ENCODE measurements around the gene TECPR2.
"Not testable (repeated sequence)": the region's sequence is repeated elsewhere in the genome, so short reads cannot be mapped to it uniquely, and the experiment has no call there.

TECPR2 gene

GRCh38 chr14:102537981-102538601 lies 175.3 kb downstream of the TECPR2 start:
- DNase-seq = no peak

- no peak for DNase-seq
Measured at GRCh38 chr14:102538602-102539543, 176.1 kb downstream of the TECPR2 start.

GRCh38 chr14:102539544-102540314 lies 177.0 kb downstream of the TECPR2 start:
- no peak for DNase-seq

- DNase-seq = no peak
Measured at GRCh38 chr14:102540315-102541028, 177.7 kb downstream of the TECPR2 start.

- DNase-seq = not testable (repeated sequence)
Measured at GRCh38 chr14:102541029-102541491, 178.3 kb downstream of the TECPR2 start.

- DNase-seq = no peak
Measured at GRCh38 chr14:102541771-102542170, 179.0 kb downstream of the TECPR2 start.

GRCh38 chr14:102544046-102544746 lies 181.5 kb downstream of the TECPR2 start:
- no peak for DNase-seq

- no peak for DNase-seq
Measured at GRCh38 chr14:102544747-102545460, 182.2 kb downstream of the TECPR2 start.

- no peak for DNase-seq
Measured at GRCh38 chr14:102545461-102546265, 182.9 kb downstream of the TECPR2 start.

GRCh38 chr14:102548616-102549240 lies 186.0 kb downstream of the TECPR2 start:
- no peak for DNase-seq

GRCh38 chr14:102550927-102551401 lies 188.2 kb downstream of the TECPR2 start:
- DNase-seq = not testable (repeated sequence)

Measured in cortex of kidney (tissue), 1 donor.